DND-41 (cell line): ENCODE results near the gene PDS5A.
A peak's percentile ranks its signal among the peaks of the same experiment; 100 is the strongest.
"Not testable (repeated sequence)": the region's sequence is repeated elsewhere in the genome, so short reads cannot be mapped to it uniquely, and the experiment has no call there.

Experiments used
- ATAC-seq: fragments of 200-7000 bp; cut with Tn5 transposase; 3 replicates; pipeline ENCODE4 v1.9.1; 2021; ENCODE audit warnings: low read depth; ENCODE audit not compliant: insufficient read depth
- DNase-seq: peaks from one replicate; pipeline ENCODE4 v3.0.0-alpha.2; 2020
- H2AFZ ChIP-seq: 2 replicates; pipeline ENCODE4 v1.6.0; 2012; ENCODE audit warnings: low read depth, low read length
- H3K27ac ChIP-seq: 2 replicates; pipeline ENCODE4 v1.5.1; 2012; ENCODE audit warnings: low read length, inconsistent platforms
- H3K27me3 ChIP-seq: fragments of 200-600 bp; sonication (generic); 2 replicates; pipeline ENCODE4 v1.6.0; 2012; ENCODE audit warnings: low read length, mild to moderate bottlenecking, inconsistent platforms; ENCODE audit not compliant: insufficient read depth, poor library complexity
- H3K36me3 ChIP-seq: 2 replicates; pipeline ENCODE4 v1.5.1; 2012; ENCODE audit warnings: low read length, inconsistent platforms; ENCODE audit not compliant: insufficient read depth
- H3K4me1 ChIP-seq: 2 replicates; pipeline ENCODE4 v1.5.1; 2012; ENCODE audit warnings: mild to moderate bottlenecking, low read length; ENCODE audit not compliant: insufficient read depth
- H3K4me2 ChIP-seq: 2 replicates; pipeline ENCODE4 v1.6.0; 2012; ENCODE audit warnings: mild to moderate bottlenecking, moderate library complexity, low read length, inconsistent platforms; ENCODE audit not compliant: insufficient read depth
- H3K4me3 ChIP-seq, 2 experiments: fragments of 200-600 bp in 1 of 2; shearing (Covaris generic) in 1 of 2; 2 replicates each; pipeline ENCODE4 v1.5.1; 2012 to 2016; ENCODE audit warnings: inconsistent platforms in 2 of 2, low read length in 2 of 2, mild to moderate bottlenecking in 2 of 2, low read depth in 1 of 2, moderate library complexity in 1 of 2
- H3K79me2 ChIP-seq: 2 replicates; pipeline ENCODE4 v1.6.0; 2012; ENCODE audit warnings: low read length, inconsistent platforms; ENCODE audit not compliant: insufficient read depth
- H3K9ac ChIP-seq: 2 replicates; pipeline ENCODE4 v1.6.0; 2012; ENCODE audit warnings: low read depth, mild to moderate bottlenecking, inconsistent platforms, low read length, moderate library complexity
- H3K9me3 ChIP-seq: 2 replicates; pipeline ENCODE4 v1.5.1; 2012; ENCODE audit warnings: low read length, moderate library complexity, mild to moderate bottlenecking, inconsistent platforms; ENCODE audit not compliant: insufficient read depth, severe bottlenecking
- H4K20me1 ChIP-seq: 2 replicates; pipeline ENCODE4 v1.6.0; 2012; ENCODE audit warnings: low read length; ENCODE audit not compliant: insufficient read depth
- EZH2 ChIP-seq: IDR thresholded peaks from 3 replicates; pipeline ENCODE4 v1.6.1; 2012; ENCODE audit warnings: borderline replicate concordance, low read depth, mild to moderate bottlenecking, moderate library complexity, low read length, inconsistent platforms; ENCODE audit not compliant: severe bottlenecking
- TF ChIP-seq, protein P1 (sequence below): IDR thresholded peaks from 2 replicates; pipeline ENCODE4 v1.5.1; 2012; ENCODE audit warnings: borderline replicate concordance, low read length, moderate library complexity, mild to moderate bottlenecking; ENCODE audit not compliant: poor library complexity, severe bottlenecking; ENCODE audit errors: extremely low read depth

The PDS5A gene, protein sequence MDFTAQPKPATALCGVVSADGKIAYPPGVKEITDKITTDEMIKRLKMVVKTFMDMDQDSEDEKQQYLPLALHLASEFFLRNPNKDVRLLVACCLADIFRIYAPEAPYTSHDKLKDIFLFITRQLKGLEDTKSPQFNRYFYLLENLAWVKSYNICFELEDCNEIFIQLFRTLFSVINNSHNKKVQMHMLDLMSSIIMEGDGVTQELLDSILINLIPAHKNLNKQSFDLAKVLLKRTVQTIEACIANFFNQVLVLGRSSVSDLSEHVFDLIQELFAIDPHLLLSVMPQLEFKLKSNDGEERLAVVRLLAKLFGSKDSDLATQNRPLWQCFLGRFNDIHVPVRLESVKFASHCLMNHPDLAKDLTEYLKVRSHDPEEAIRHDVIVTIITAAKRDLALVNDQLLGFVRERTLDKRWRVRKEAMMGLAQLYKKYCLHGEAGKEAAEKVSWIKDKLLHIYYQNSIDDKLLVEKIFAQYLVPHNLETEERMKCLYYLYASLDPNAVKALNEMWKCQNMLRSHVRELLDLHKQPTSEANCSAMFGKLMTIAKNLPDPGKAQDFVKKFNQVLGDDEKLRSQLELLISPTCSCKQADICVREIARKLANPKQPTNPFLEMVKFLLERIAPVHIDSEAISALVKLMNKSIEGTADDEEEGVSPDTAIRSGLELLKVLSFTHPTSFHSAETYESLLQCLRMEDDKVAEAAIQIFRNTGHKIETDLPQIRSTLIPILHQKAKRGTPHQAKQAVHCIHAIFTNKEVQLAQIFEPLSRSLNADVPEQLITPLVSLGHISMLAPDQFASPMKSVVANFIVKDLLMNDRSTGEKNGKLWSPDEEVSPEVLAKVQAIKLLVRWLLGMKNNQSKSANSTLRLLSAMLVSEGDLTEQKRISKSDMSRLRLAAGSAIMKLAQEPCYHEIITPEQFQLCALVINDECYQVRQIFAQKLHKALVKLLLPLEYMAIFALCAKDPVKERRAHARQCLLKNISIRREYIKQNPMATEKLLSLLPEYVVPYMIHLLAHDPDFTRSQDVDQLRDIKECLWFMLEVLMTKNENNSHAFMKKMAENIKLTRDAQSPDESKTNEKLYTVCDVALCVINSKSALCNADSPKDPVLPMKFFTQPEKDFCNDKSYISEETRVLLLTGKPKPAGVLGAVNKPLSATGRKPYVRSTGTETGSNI (N-terminal part only)

DNA sequence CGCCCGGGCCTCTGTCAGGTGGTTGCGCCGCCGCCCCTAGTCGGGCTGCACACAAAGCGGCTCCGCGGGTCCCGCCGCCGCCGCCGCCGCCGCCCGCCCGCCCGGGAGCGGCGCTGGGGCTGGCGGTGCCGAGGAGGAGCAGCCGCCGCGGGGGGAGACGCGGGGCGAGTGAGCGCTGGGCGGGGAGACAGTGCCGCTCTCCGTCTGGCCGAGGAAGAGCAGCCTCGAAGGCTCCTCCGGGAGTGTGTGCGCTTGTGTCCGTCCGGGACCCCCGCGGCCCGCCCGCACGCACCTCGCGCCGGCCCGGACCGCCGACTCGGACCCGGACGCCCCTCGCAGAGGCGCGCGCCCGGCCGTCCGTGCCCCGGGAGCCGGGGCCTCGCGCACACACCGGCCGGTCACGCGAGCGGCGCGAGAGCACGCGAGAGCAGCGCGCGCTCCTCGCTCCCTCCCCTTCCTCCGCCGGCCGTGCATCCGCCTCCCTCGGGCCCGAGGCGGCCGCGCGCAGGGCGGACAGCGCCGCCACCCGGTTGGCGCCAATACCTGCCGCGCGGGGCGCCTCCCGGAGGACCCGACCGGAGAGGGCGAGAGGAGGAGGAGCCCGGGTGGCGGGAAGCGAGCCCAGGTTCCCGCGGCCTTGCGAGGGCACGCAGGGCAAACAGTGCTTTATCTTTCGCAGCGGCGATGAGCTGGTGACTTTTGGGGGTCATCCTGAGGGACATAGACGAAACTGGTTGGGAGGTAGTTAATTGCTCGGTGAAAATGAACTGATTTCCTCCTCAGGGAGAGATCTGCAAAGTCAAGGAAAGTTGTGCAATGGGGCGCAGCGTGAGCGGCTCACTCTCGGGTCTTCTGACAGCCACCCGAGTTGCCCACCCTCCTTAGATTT, at the start of gene PDS5A:
Gene PDS5A, minus strand, starts transcription at position 423 of the 889 bp plus-strand sequence. CDS start 1,334 bp downstream, outside the sequence.
- Histone ChIP-seq H3K79me2 (peaks cover 46% of the 10 kb centered on the region), H3K4me1 (peaks cover 43% of the 10 kb centered on the region), H3K9me3 (no peaks in the 10 kb centered on the region), H3K36me3 (peaks cover 34% of the 10 kb centered on the region), H3K4me3 (peak within 1 kb of the TSS; percentile 65 to 95), H3K27me3 (no peaks in the 10 kb centered on the region), H2AFZ (peak within 1 kb of the TSS; percentile 80), H3K27ac (peak within 1 kb of the TSS; percentile 83), H3K4me2 (peak within 1 kb of the TSS; percentile 81), H4K20me1 (peaks cover 36% of the 10 kb centered on the region), H3K9ac (peak within 1 kb of the TSS; percentile 98)
- peak; percentile 91 for DNase-seq
- peak; percentile 85 for ATAC-seq
- TF ChIP-seq, protein P1, sequence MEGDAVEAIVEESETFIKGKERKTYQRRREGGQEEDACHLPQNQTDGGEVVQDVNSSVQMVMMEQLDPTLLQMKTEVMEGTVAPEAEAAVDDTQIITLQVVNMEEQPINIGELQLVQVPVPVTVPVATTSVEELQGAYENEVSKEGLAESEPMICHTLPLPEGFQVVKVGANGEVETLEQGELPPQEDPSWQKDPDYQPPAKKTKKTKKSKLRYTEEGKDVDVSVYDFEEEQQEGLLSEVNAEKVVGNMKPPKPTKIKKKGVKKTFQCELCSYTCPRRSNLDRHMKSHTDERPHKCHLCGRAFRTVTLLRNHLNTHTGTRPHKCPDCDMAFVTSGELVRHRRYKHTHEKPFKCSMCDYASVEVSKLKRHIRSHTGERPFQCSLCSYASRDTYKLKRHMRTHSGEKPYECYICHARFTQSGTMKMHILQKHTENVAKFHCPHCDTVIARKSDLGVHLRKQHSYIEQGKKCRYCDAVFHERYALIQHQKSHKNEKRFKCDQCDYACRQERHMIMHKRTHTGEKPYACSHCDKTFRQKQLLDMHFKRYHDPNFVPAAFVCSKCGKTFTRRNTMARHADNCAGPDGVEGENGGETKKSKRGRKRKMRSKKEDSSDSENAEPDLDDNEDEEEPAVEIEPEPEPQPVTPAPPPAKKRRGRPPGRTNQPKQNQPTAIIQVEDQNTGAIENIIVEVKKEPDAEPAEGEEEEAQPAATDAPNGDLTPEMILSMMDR: peak; percentile 95
- TF ChIP-seq EZH2: no peak

DNA sequence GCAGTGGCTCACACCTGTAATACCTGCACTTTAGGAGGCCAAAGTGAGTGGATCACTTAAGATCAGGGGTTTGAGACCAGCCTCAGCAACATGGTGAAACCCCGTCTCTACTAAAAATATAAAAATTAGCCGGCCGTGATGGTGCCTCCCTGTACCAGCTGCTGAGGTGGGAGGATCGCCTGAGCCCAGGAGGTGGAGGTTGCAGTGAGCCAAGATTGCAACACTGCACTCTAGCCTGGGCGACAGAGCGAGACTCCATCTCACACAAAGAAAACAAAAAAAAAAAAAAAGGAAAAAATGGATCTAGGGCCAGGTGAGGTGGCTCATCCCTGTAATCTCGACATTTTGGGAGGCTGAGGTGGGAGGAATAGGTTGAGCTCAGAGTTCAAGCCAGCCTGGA, 46.3 kb upstream of the PDS5A start:
- H3K27ac ChIP-seq, H3K36me3 ChIP-seq, H3K4me1 ChIP-seq, H3K9me3 ChIP-seq, DNase-seq, H3K79me2 ChIP-seq, ATAC-seq, H3K4me3 ChIP-seq, H3K9ac ChIP-seq, H3K4me2 ChIP-seq, H2AFZ ChIP-seq, H3K27me3 ChIP-seq, H4K20me1 ChIP-seq: not testable (repeated sequence)

DNA sequence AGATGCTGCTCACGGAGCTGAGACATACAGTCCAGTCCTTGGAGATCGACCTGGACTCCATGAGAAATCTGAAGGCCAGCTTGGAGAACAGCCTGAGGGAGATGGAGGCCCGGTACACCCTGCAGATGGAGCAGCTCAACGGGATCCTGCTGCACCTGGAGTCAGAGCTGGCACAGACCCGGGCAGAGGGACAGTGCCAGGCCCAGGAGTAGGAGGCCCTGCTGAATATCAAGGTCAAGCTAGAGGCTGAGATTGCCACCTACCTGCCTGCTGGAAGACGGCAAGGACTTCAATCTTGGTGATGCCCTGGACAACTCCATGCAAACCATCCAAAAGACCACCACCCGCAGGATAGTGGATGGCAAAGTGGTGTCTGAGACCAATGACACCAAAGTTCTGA, 43.4 kb upstream of the PDS5A start:
- not testable (repeated sequence) for H4K20me1 ChIP-seq, H3K36me3 ChIP-seq, ATAC-seq, H3K27me3 ChIP-seq, H3K9me3 ChIP-seq, H3K4me3 ChIP-seq, H2AFZ ChIP-seq, H3K9ac ChIP-seq, H3K4me2 ChIP-seq, DNase-seq, H3K79me2 ChIP-seq, H3K4me1 ChIP-seq, H3K27ac ChIP-seq

DNA sequence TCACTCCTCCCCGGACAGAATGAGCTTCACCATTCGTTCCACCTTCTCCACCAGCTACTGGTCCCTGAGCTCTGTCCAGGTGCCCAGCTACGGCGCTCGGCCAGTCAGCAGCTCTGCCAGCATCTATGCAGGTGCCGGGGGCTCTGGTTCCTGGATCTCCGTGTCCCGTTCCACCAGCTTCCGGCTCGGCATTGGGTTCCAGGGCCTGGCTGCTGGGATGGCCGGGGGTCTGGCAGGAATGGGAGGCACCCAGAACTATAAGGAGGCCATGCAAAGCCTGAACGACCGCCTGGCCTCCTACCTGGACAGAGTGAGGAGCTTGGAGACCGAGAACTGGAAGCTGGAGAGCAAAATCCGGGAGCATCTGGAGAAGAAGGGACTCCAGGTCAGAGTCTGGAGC, 42.5 kb upstream of the PDS5A start:
- DNase-seq (no peak), ATAC-seq (no peak)
- Histone ChIP-seq H2AFZ (no peak overlapping the region), H3K79me2 (no peaks in the 10 kb centered on the region), H3K9ac (no peak overlapping the region), H3K36me3 (no peaks in the 10 kb centered on the region), H3K4me2 (no peak overlapping the region), H3K27me3 (no peaks in the 10 kb centered on the region), H3K27ac (no peak overlapping the region), H3K4me1 (no peaks in the 10 kb centered on the region), H3K4me3 (no peak overlapping the region), H3K9me3 (no peaks in the 10 kb centered on the region), H4K20me1 (no peaks in the 10 kb centered on the region)
- TF ChIP-seq, protein P1: no peak
- TF ChIP-seq EZH2: no peak
